PC-9 (cell line): ENCODE measurements around the gene NEUROD2.

Source experiments
- CTCF ChIP-seq: fragments of 200-600 bp; sonication (generic); conservative IDR thresholded peaks from 2 replicates; pipeline ENCODE4 v1.6.1; 2017; ENCODE audit warnings: mixed run types, antibody characterized with exemption, mild to moderate bottlenecking, moderate library complexity
- EZH2 ChIP-seq: fragments of 200-600 bp; sonication (generic); IDR thresholded peaks from 2 replicates; pipeline ENCODE4 v1.8.0; 2017; ENCODE audit warnings: antibody characterized with exemption, low read depth

GRCh38 chr17:39572121-39572520, 35.6 kb downstream of the NEUROD2 start:
- TF ChIP-seq EZH2 (no peak), CTCF (no peak)
